OCI-LY3 (cell line): ENCODE measurements around the gene CACNA2D3.

ENCODE experiments used
- H2AFZ ChIP-seq: fragments of 200-600, 300-600 bp; shearing (Covaris generic); 2 replicates; pipeline ENCODE4 v1.6.0; 2014; ENCODE audit warnings: antibody characterized with exemption, low read depth, low read length
- H3K27ac ChIP-seq: fragments of 200-600, 300-600 bp; sonication (generic); 2 replicates; pipeline ENCODE4 v1.5.1; 2014; ENCODE audit warnings: mild to moderate bottlenecking, low read length, moderate library complexity, mixed read lengths
- H3K27me3 ChIP-seq: fragments of 200-600, 300-600 bp; sonication (generic); 2 replicates; pipeline ENCODE4 v1.6.1; 2014; ENCODE audit warnings: low read depth, low read length, mixed read lengths
- H3K36me3 ChIP-seq: fragments of 200-600, 300-600 bp; sonication (generic); replicated peaks from 2 replicates; pipeline ENCODE3; 2014; ENCODE audit warnings: low read depth, low read length, mixed read lengths
- H3K4me1 ChIP-seq: fragments of 300-600, 200-600 bp; sonication (generic); 2 replicates; pipeline ENCODE4 v1.6.1; 2014; ENCODE audit warnings: low read length, mixed read lengths
- H3K4me2 ChIP-seq: fragments of 200-600, 300-600 bp; sonication (generic); 2 replicates; pipeline ENCODE4 v1.6.1; 2014; ENCODE audit warnings: low read length, mixed read lengths
- H3K4me3 ChIP-seq: fragments of 300-600, 200-600 bp; sonication (generic); 2 replicates; pipeline ENCODE4 v1.5.1; 2014; ENCODE audit warnings: antibody characterized with exemption, mild to moderate bottlenecking, low read length, moderate library complexity
- H3K79me2 ChIP-seq: fragments of 300-600, 200-600 bp; shearing (Covaris generic); 2 replicates; pipeline ENCODE4 v1.6.1; 2014; ENCODE audit warnings: mild to moderate bottlenecking, low read length, mixed read lengths
- H3K9ac ChIP-seq: fragments of 300-600, 200-600 bp; shearing (Covaris generic); 2 replicates; pipeline ENCODE4 v1.6.0; 2014; ENCODE audit warnings: mild to moderate bottlenecking, low read length, moderate library complexity
- H3K9me3 ChIP-seq: fragments of 200-600, 300-600 bp; shearing (Covaris generic); 2 replicates; pipeline ENCODE4 v1.6.1; 2014; ENCODE audit warnings: low read length, mixed read lengths; ENCODE audit not compliant: insufficient read depth
- H4K20me1 ChIP-seq: fragments of 200-600, 300-600 bp; sonication (generic); 2 replicates; pipeline ENCODE4 v1.6.1; 2016; ENCODE audit warnings: low read length, mixed read lengths; ENCODE audit not compliant: insufficient read depth
- EZH2phosphoT487 ChIP-seq: fragments of 200-600 bp; shearing (Covaris generic); IDR thresholded peaks from 2 replicates; pipeline ENCODE4 v1.6.1; 2018; ENCODE audit warnings: antibody characterized with exemption, mixed run types, low read depth
- TF ChIP-seq, protein P1 (sequence below): fragments of 200-600, 300-600 bp; sonication (generic); IDR thresholded peaks from 2 replicates; pipeline ENCODE4 v1.5.1; 2014; ENCODE audit warnings: antibody characterized with exemption, low read length, low read depth

CACNA2D3 gene

DNA sequence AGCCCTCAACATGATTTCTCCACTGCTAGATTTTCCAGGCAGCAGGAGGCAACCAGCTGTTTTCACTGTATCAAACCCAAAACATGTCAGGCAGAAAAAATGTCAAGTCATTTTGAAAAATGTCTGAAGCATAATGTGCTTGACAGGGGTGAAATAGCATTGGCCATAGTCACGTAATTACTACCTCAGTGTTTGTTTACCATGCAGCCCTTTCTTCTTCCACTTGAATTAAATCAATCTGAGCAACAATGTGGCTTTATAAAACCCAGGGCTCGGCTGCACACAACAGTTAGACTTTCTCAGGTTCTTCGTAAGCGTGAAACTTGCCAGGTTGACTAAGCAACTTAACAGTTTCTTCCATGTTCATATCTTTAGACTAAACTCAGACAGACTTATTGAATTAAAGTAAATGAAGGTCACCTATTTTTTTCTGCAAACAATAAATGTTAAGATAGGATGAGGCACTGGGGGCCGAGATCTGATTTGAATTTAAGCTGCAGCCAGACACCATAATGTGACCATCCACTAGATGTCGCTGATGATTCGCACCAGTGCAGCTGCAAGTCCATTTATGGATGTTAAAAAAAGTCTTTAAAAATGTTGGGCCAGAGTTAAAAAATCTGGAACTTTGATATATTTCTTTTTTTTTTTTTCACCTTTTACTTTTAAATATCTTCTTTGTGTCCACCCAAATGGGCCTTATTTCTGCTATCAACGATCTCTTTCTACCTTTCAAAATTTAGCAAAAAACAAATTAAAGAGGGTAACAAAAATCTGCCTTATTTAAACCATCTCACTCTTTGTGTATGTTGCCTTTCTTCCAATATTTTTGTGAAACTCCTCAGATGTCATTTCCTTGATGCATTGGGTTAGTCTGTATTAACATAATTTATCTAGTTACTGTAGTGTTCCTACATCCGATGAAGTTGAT is 305.9 kb downstream of the CACNA2D3 start:
- H4K20me1 ChIP-seq = no peaks in the 10 kb centered on the region
- no peaks in the 10 kb centered on the region for H3K36me3 ChIP-seq
- no peak overlapping the region for H3K9ac ChIP-seq
- TF ChIP-seq EZH2phosphoT487 = no peak
- TF ChIP-seq, protein P1, sequence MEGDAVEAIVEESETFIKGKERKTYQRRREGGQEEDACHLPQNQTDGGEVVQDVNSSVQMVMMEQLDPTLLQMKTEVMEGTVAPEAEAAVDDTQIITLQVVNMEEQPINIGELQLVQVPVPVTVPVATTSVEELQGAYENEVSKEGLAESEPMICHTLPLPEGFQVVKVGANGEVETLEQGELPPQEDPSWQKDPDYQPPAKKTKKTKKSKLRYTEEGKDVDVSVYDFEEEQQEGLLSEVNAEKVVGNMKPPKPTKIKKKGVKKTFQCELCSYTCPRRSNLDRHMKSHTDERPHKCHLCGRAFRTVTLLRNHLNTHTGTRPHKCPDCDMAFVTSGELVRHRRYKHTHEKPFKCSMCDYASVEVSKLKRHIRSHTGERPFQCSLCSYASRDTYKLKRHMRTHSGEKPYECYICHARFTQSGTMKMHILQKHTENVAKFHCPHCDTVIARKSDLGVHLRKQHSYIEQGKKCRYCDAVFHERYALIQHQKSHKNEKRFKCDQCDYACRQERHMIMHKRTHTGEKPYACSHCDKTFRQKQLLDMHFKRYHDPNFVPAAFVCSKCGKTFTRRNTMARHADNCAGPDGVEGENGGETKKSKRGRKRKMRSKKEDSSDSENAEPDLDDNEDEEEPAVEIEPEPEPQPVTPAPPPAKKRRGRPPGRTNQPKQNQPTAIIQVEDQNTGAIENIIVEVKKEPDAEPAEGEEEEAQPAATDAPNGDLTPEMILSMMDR = peak; percentile 93
- no peak overlapping the region for H3K4me3 ChIP-seq
- no peaks in the 10 kb centered on the region for H3K9me3 ChIP-seq
- no peak overlapping the region for H2AFZ ChIP-seq
- no peak overlapping the region for H3K27ac ChIP-seq
- no peak overlapping the region for H3K4me2 ChIP-seq
- no peaks in the 10 kb centered on the region for H3K79me2 ChIP-seq
- H3K4me1 ChIP-seq = no peaks in the 10 kb centered on the region
- H3K27me3 ChIP-seq = peaks cover 33% of the 10 kb centered on the region

DNA sequence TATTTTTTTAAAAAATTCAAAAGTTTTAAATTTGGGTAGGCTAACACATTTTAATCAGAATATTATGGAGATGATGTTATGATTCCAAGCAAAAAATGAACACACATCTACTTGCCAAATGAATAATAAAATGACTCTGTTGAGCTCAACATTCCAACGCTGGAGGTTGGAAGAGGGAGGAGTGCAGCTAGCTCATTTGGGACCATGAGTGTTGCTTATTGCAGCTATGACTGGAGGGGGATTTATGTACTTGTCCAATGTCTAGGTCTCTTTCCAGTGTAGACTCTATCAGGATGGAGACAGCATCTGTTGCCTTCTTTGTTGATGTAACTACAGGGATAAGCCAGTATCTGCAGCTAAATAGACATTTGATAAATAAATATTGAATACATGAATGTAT is 310.6 kb downstream of the CACNA2D3 start:
- no peak overlapping the region for H3K4me2 ChIP-seq
- no peaks in the 10 kb centered on the region for H3K9me3 ChIP-seq
- H3K79me2 ChIP-seq = no peaks in the 10 kb centered on the region
- H4K20me1 ChIP-seq = no peaks in the 10 kb centered on the region
- H3K9ac ChIP-seq = no peak overlapping the region
- H2AFZ ChIP-seq = no peak overlapping the region
- no peak overlapping the region for H3K4me3 ChIP-seq
- no peaks in the 10 kb centered on the region for H3K4me1 ChIP-seq
- H3K27ac ChIP-seq = no peak overlapping the region
- no peaks in the 10 kb centered on the region for H3K36me3 ChIP-seq
- TF ChIP-seq EZH2phosphoT487 = no peak
- TF ChIP-seq, protein P1 = no peak
- peaks cover 25% of the 10 kb centered on the region for H3K27me3 ChIP-seq

DNA sequence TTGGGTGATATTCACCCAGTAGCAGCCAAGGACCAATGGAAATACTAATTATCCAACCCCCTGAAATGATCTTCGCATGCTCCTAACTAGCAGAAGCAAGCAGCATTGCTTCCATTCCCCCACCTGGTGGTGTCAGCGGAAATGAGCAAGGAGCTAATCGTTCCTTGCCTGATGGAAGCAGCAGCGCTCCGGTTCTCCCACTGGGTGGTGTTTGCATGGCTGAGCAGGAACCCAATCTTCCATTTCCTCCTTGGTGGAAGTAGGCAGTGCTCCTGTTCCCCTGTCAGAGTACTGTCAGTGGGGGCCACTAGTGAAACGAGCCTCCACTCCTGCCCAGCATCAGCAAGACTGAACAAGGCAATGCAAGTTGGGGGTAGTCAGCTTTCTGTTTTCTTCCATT is 311.5 kb downstream of the CACNA2D3 start:
- H3K36me3 ChIP-seq = no peaks in the 10 kb centered on the region
- H3K79me2 ChIP-seq = no peaks in the 10 kb centered on the region
- TF ChIP-seq EZH2phosphoT487 = no peak
- TF ChIP-seq, protein P1 = no peak
- H3K27ac ChIP-seq = no peak overlapping the region
- no peaks in the 10 kb centered on the region for H4K20me1 ChIP-seq
- H3K9me3 ChIP-seq = no peaks in the 10 kb centered on the region
- H3K4me2 ChIP-seq = no peak overlapping the region
- no peak overlapping the region for H2AFZ ChIP-seq
- H3K27me3 ChIP-seq = peaks cover 22% of the 10 kb centered on the region
- no peak overlapping the region for H3K4me3 ChIP-seq
- H3K9ac ChIP-seq = no peak overlapping the region
- no peaks in the 10 kb centered on the region for H3K4me1 ChIP-seq

DNA sequence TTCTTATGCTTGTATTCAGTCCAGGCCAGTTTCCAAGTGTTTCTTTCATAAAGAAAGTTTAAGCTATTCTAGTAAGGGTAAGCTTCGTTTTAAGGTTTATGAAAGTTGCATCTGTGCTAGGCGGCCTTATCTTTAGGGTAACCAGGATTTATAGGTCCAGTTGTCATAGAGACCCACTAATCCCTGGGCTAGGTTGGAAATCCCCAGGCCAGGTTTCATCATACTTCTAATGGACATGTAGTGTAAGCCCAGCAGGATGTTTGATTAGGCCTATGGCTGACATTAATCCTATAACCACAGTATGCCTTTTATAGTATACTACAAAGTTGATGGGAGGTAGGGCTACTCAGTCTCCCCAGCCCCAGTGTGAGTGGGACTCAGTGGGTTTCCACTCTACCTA is 312.4 kb downstream of the CACNA2D3 start:
- no peak overlapping the region for H3K4me3 ChIP-seq
- H3K79me2 ChIP-seq = no peaks in the 10 kb centered on the region
- no peaks in the 10 kb centered on the region for H3K9me3 ChIP-seq
- H3K9ac ChIP-seq = no peak overlapping the region
- no peak overlapping the region for H2AFZ ChIP-seq
- peaks cover 15% of the 10 kb centered on the region for H3K27me3 ChIP-seq
- no peaks in the 10 kb centered on the region for H3K4me1 ChIP-seq
- H3K27ac ChIP-seq = no peak overlapping the region
- H3K36me3 ChIP-seq = no peaks in the 10 kb centered on the region
- TF ChIP-seq, protein P1 = no peak
- no peak for TF ChIP-seq EZH2phosphoT487
- no peak overlapping the region for H3K4me2 ChIP-seq
- no peaks in the 10 kb centered on the region for H4K20me1 ChIP-seq
